ENCODE results near the gene KLF6.
A peak's percentile ranks its signal among the peaks of the same experiment; 100 is the strongest.

KLF6 gene

GRCh38 chr10:3784510-3785250 lies at the start of gene KLF6:
Gene KLF6, minus strand, starts transcription at chr10:3785209. Its CDS starts 195 bp downstream, at chr10:3785014.
- peak; percentile 43 for DNase-seq

- DNase-seq, result no peak
Measured at GRCh38 chr10:3834404-3834803, 49.4 kb upstream of the KLF6 start.

GRCh38 chr10:3833046-3833445 lies 48.0 kb upstream of the KLF6 start:
- DNase-seq, result no peak

GRCh38 chr10:3832022-3832786 lies 47.2 kb upstream of the KLF6 start:
- DNase-seq, result no peak

GRCh38 chr10:3831608-3832007 lies 46.6 kb upstream of the KLF6 start:
- no peak for DNase-seq

GRCh38 chr10:3830946-3831345 lies 45.9 kb upstream of the KLF6 start:
- DNase-seq, result no peak

GRCh38 chr10:3829156-3830050 lies 44.4 kb upstream of the KLF6 start:
- no peak for DNase-seq

GRCh38 chr10:3828404-3829155 lies 43.6 kb upstream of the KLF6 start:
- DNase-seq, result peak; percentile 72

GRCh38 chr10:3827768-3828403 lies 42.9 kb upstream of the KLF6 start:
- DNase-seq, result no peak

- DNase-seq, result no peak
Measured at GRCh38 chr10:3827266-3827665, 42.3 kb upstream of the KLF6 start.

GRCh38 chr10:3825862-3826351 lies 40.9 kb upstream of the KLF6 start:
- DNase-seq, result no peak

- no peak for DNase-seq
Measured at GRCh38 chr10:3825244-3825643, 40.2 kb upstream of the KLF6 start.

GRCh38 chr10:3822541-3823330 lies 37.7 kb upstream of the KLF6 start:
- DNase-seq, result no peak

- DNase-seq, result no peak
Measured at GRCh38 chr10:3820255-3820654, 35.2 kb upstream of the KLF6 start.

- no peak for DNase-seq
Measured at GRCh38 chr10:3816995-3817394, 32.0 kb upstream of the KLF6 start.

GRCh38 chr10:3814838-3815220 lies 29.8 kb upstream of the KLF6 start:
- no peak for DNase-seq

- no peak for DNase-seq
Measured at GRCh38 chr10:3813986-3814837, 29.2 kb upstream of the KLF6 start.

- no peak for DNase-seq
Measured at GRCh38 chr10:3813267-3813666, 28.3 kb upstream of the KLF6 start.

GRCh38 chr10:3812141-3812540 lies 27.1 kb upstream of the KLF6 start:
- DNase-seq, result no peak

GRCh38 chr10:3811291-3811870 lies 26.4 kb upstream of the KLF6 start:
- DNase-seq, result peak; percentile 78

All from hematopoietic multipotent progenitor cell treated with erythropoietin and hydrocortisone succinate and interleukin-3 and kit ligand, for 6 days (in vitro differentiated cells).